RWPE1 (cell line): ENCODE measurements around the gene RIMBP2.

ENCODE experiments used
- CTCF ChIA-PET: fragments of 350-600 bp; sonication (Branson Sonifier 250); formaldehyde crosslinking; extraction: SDS; loops from one replicate; lab custom pipeline; 2021; lab: Yijun Ruan, JAX
- POLR2A ChIA-PET: fragments of 400-600 bp; formaldehyde crosslinking; extraction: SDS; loops from one replicate; lab custom pipeline; 2020; ENCODE audit warnings: antibody characterized with exemption; ENCODE audit not compliant: low non-redundant PET; lab: Yijun Ruan, JAX
- DNase-seq: peaks from one replicate; pipeline ENCODE4 v3.0.0; 2012; ENCODE audit warnings: low spot score
- H3K27ac ChIP-seq: fragments of 450-650 bp; 2 replicates; pipeline ENCODE4 v1.5.1; 2017
- CTCF ChIP-seq: fragments of 450-650 bp; conservative IDR thresholded peaks from 2 replicates; pipeline ENCODE4 v1.5.1; 2017; ENCODE audit warnings: low read depth, mild to moderate bottlenecking

RIMBP2 gene

GRCh38 chr12:130537051-130537450, 179.0 kb downstream of the RIMBP2 start:
- no peak for DNase-seq
- no peak for TF ChIP-seq CTCF
- ChIA-PET POLR2A (no interaction called here), CTCF (no interaction called here)
- no peak overlapping the region for H3K27ac ChIP-seq

GRCh38 chr12:130530429-130530828, 185.7 kb downstream of the RIMBP2 start:
- no peak overlapping the region for H3K27ac ChIP-seq
- no peak for TF ChIP-seq CTCF
- POLR2A ChIA-PET: no interaction called here
- CTCF ChIA-PET: no interaction called here
- DNase-seq: no peak

- DNase-seq: no peak
- no peak for TF ChIP-seq CTCF
- POLR2A ChIA-PET: no interaction called here
- no peak overlapping the region for H3K27ac ChIP-seq
- CTCF ChIA-PET: no interaction called here
These were observed 186.3 kb downstream of the RIMBP2 start for GRCh38 chr12:130529781-130530180.

- ChIA-PET POLR2A (no interaction called here), CTCF (interaction anchor here (0.7 kb wide), 1 partner anchor 106 kb away, joined by 6 read pairs; no protein-coding TSS in a partner anchor)
- H3K27ac ChIP-seq: no peak overlapping the region
- DNase-seq: no peak
- TF ChIP-seq CTCF: no peak
These were observed 188.9 kb downstream of the RIMBP2 start for GRCh38 chr12:130527239-130527638.

- ChIA-PET POLR2A (no interaction called here), CTCF (no interaction called here)
- peak; percentile 29 for DNase-seq
- TF ChIP-seq CTCF: no peak
- H3K27ac ChIP-seq: no peak overlapping the region
These were observed 189.3 kb downstream of the RIMBP2 start for GRCh38 chr12:130526813-130527212.

- no peak for DNase-seq
- no peak overlapping the region for H3K27ac ChIP-seq
- TF ChIP-seq CTCF: no peak
- POLR2A ChIA-PET: no interaction called here
- CTCF ChIA-PET: no interaction called here
These were observed 190.5 kb downstream of the RIMBP2 start for GRCh38 chr12:130525384-130526172.
